D721Med (cell line): ENCODE results near the gene SEC23A.

Experiments
- DNase-seq: peaks from one replicate; pipeline ENCODE4 v3.0.0; 2011; ENCODE audit warnings: low spot score; ENCODE audit not compliant: insufficient read length
- FAIRE-seq: peaks from 2 replicates; lab custom pipeline; 2011; peaks lifted over from hg19 to GRCh38; lab: Jason Lieb, UNC
- CTCF ChIP-seq: IDR thresholded peaks from 2 replicates; pipeline ENCODE4 v1.5.1; 2012; ENCODE audit warnings: mild to moderate bottlenecking, control low read depth; ENCODE audit not compliant: insufficient read depth; ENCODE audit errors: missing control alignments

Gene SEC23A

GRCh38 chr14:39034481-39035296 lies 68.3 kb downstream of the SEC23A start:
- no peak for DNase-seq
- no peak for TF ChIP-seq CTCF
- FAIRE-seq = peak; percentile 32

GRCh38 chr14:39033371-39033770 lies 69.7 kb downstream of the SEC23A start:
- FAIRE-seq (peak; percentile 69), DNase-seq (no peak)
- TF ChIP-seq CTCF = no peak

GRCh38 chr14:39030209-39030608 lies 72.8 kb downstream of the SEC23A start:
- DNase-seq = no peak
- TF ChIP-seq CTCF = no peak
- no peak for FAIRE-seq

GRCh38 chr14:39029789-39030188 lies 73.2 kb downstream of the SEC23A start:
- no peak for FAIRE-seq
- no peak for DNase-seq
- TF ChIP-seq CTCF = no peak

GRCh38 chr14:39028620-39029019 lies 74.4 kb downstream of the SEC23A start:
- TF ChIP-seq CTCF = no peak
- no peak for DNase-seq
- no peak for FAIRE-seq

- TF ChIP-seq CTCF = no peak
- DNase-seq = no peak
- FAIRE-seq = peak; percentile 81
These were observed 77.0 kb downstream of the SEC23A start for GRCh38 chr14:39025810-39026627.
